ENCODE results near the gene GJA3. TPM values are rescaled to one million over a fixed set of nuclear protein-coding genes. Genes with fewer than 3 reads are reported as not detected.

The GJA3 gene
- total and polyA plus RNA-seq, 2 donors (not counting 1 experiment from before 2014, with no cell fraction given), result 0.28 to 0.59 TPM

- Histone ChIP-seq H3K27ac (ENCODE audit: low read length in 2 of 2) (no peak overlapping the region), H3K36me3 (replicated peaks in 1 of 2; ENCODE audit: control extremely low read depth in 1 of 2, control insufficient read depth in 1 of 2, extremely low read depth in 1 of 2, insufficient read depth in 2 of 2, low read length in 1 of 2) (no peaks in the 10 kb centered on the region), H3K79me2 (ENCODE audit: control insufficient read depth, insufficient read depth, low read length) (no peaks in the 10 kb centered on the region), H2AFZ (ENCODE audit: insufficient read depth, low read depth, low read length, poor library complexity, severe bottlenecking) (no peak overlapping the region), H3K4me3 (ENCODE audit: control extremely low read depth in 1 of 5, extremely low read depth in 1 of 5, insufficient read depth in 1 of 5, low read depth in 2 of 5, low read length in 4 of 5) (no peak overlapping the region), H3K9me3 (ENCODE audit: control extremely low read depth in 1 of 3, control insufficient read depth in 2 of 3, insufficient read depth in 1 of 3, low read length in 2 of 3) (peaks cover 0 to 3% (median 0%) of the 10 kb centered on the region in 3 donors), H3K4me2 (replicated peaks; ENCODE audit: low read depth, low read length, poor library complexity, severe bottlenecking) (no peak overlapping the region), H4K20me1 (ENCODE audit: control insufficient read depth, insufficient read depth, low read length, poor library complexity, severe bottlenecking) (no peaks in the 10 kb centered on the region), H3K9ac (ENCODE audit: low read length) (no peak overlapping the region), H3K4me1 (ENCODE audit: control insufficient read depth in 2 of 2, insufficient read depth in 2 of 2, low read length in 2 of 2) (peaks cover 17 to 22% of the 10 kb centered on the region in 2 donors), H3K27me3 (replicated peaks in 1 of 4; ENCODE audit: control extremely low read depth in 1 of 4, control insufficient read depth in 3 of 4, insufficient read depth in 4 of 4, low read length in 3 of 4) (peaks cover 0 to 23% (median 12%) of the 10 kb centered on the region in 4 experiments)
- Mint-ChIP-seq H3K4me1 (peaks cover 13% of the 10 kb centered on the region), H3K27me3 (peaks cover 41% of the 10 kb centered on the region), H3K9me3 (ENCODE audit: insufficient read depth) (no peaks in the 10 kb centered on the region), H3K4me3 (no peak overlapping the region), H3K27ac (no peak overlapping the region)
- WGBS (ENCODE audit: insufficient coverage), result 81% methylated on average over 20 of the region's 28 CpGs
- DNase-seq (peak; percentile 32), ATAC-seq (ENCODE audit: low read depth) (no peak)
- no peak for TF ChIP-seq CTCF (IDR thresholded peaks at IDR 0.05)
- TF ChIP-seq EZH2 (IDR thresholded peaks at IDR 0.05; ENCODE audit: borderline replicate concordance, insufficient read depth, low read depth, low read length, poor library complexity, severe bottlenecking), result no peak
- POLR2A ChIA-PET, result no interaction called here
- intact Hi-C loops (cut with micrococcal nuclease), result no loop called here
- CTCF ChIA-PET, result interaction anchor here (4.8 kb wide), 1 partner anchor 8 kb away, joined by 40 read pairs; no protein-coding TSS in a partner anchor
These were observed 28.1 kb upstream of the GJA3 start for GRCh38 chr13:20188667-20189553.

GRCh38 chr13:20186771-20187170 lies 25.9 kb upstream of the GJA3 start:
- peaks cover 0 to 8% (median 3%) of the 10 kb centered on the region in 4 experiments for H3K27me3 ChIP-seq (replicated peaks in 1 of 4; ENCODE audit: control extremely low read depth in 1 of 4, control insufficient read depth in 3 of 4, insufficient read depth in 4 of 4, low read length in 3 of 4)
- H4K20me1 ChIP-seq (ENCODE audit: control insufficient read depth, insufficient read depth, low read length, poor library complexity, severe bottlenecking), result no peaks in the 10 kb centered on the region
- Mint-ChIP-seq H3K27me3 (peaks cover 39% of the 10 kb centered on the region), H3K4me3 (no peak overlapping the region), H3K27ac (no peak overlapping the region), H3K4me1 (peaks cover under 1% of the 10 kb centered on the region), H3K9me3 (ENCODE audit: insufficient read depth) (no peaks in the 10 kb centered on the region)
- intact Hi-C loops (cut with micrococcal nuclease), result no loop called here
- H3K36me3 ChIP-seq (replicated peaks in 1 of 2; ENCODE audit: control extremely low read depth in 1 of 2, control insufficient read depth in 1 of 2, extremely low read depth in 1 of 2, insufficient read depth in 2 of 2, low read length in 1 of 2), result no peaks in the 10 kb centered on the region
- H3K27ac ChIP-seq (ENCODE audit: low read length in 2 of 2), result no peak overlapping the region
- DNase-seq (no peak), ATAC-seq (ENCODE audit: low read depth) (no peak)
- POLR2A ChIA-PET, result no interaction called here
- H3K4me2 ChIP-seq (replicated peaks; ENCODE audit: low read depth, low read length, poor library complexity, severe bottlenecking), result no peak overlapping the region
- H3K4me1 ChIP-seq (ENCODE audit: control insufficient read depth in 2 of 2, insufficient read depth in 2 of 2, low read length in 2 of 2), result peaks cover 3 to 4% of the 10 kb centered on the region in 2 donors
- no peak overlapping the region for H2AFZ ChIP-seq (ENCODE audit: insufficient read depth, low read depth, low read length, poor library complexity, severe bottlenecking)
- 73% methylated on average over 5 of the region's 6 CpGs for WGBS (ENCODE audit: insufficient coverage)
- H3K4me3 ChIP-seq (ENCODE audit: control extremely low read depth in 1 of 5, extremely low read depth in 1 of 5, insufficient read depth in 1 of 5, low read depth in 2 of 5, low read length in 4 of 5), result no peak overlapping the region
- H3K79me2 ChIP-seq (ENCODE audit: control insufficient read depth, insufficient read depth, low read length), result no peaks in the 10 kb centered on the region
- CTCF ChIA-PET, result interaction anchor here (4.8 kb wide), 1 partner anchor 10 kb away, joined by 40 read pairs; no protein-coding TSS in a partner anchor
- peaks cover 0 to 3% (median 0%) of the 10 kb centered on the region in 3 donors for H3K9me3 ChIP-seq (ENCODE audit: control extremely low read depth in 1 of 3, control insufficient read depth in 2 of 3, insufficient read depth in 1 of 3, low read length in 2 of 3)
- no peak overlapping the region for H3K9ac ChIP-seq (ENCODE audit: low read length)
- TF ChIP-seq CTCF (IDR thresholded peaks at IDR 0.05) (no peak), EZH2 (IDR thresholded peaks at IDR 0.05; ENCODE audit: borderline replicate concordance, insufficient read depth, low read depth, low read length, poor library complexity, severe bottlenecking) (no peak)
